ENCODE measurements around the gene IGHMBP2. TPM values are rescaled to one million over a fixed set of nuclear protein-coding genes. Genes with fewer than 3 reads are reported as not detected.

IGHMBP2 gene
- total and polyA plus RNA-seq, 2 of the 8 experiments (the other 6 are each of a cell fraction or from before 2014, with no cell fraction given): 8.4 to 17.6 TPM

DNA sequence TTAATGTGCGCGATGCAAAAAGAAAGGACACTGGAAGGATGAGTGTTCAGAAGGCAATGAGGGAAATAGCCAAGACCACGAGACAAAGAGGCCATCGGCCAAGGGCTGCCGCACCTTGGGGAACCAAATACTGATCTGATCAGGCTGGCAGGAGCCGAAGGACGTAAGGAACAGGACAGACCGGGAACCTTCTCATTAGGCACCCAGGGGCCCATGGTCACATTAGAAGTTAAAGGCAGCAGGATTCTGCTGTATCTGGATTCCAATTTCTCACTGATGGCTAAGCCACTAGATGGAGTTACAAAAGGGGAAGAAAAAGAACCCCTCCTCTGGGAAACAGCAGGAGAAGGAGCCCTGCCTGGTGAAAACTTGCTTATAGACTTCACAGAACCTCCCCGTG, 33.2 kb upstream of the IGHMBP2 start:
- peak overlapping the region in 3 of 4 experiments; percentile 14 to 40 (median 26); a peak in 4 of 8 replicates for H3K4me3 ChIP-seq (ENCODE audit: extremely low read depth in 1 of 4, insufficient read depth in 2 of 4, low read depth in 3 of 4, low read length in 4 of 4)
- POLR2A ChIA-PET (ENCODE audit: partially characterized antibody): interaction anchor here (1.2 kb wide), 1 partner anchor 11 kb away, joined by 3 read pairs; no protein-coding TSS in a partner anchor
- no peaks in the 10 kb centered on the region for H3K23me2 ChIP-seq (ENCODE audit: low read depth, low read length)
- H4K8ac ChIP-seq (ENCODE audit: extremely low read depth, insufficient read depth, low read length): peak overlapping the region; percentile 75; the same call in 1 of the 2 replicates
- H3K9ac ChIP-seq (replicated peaks in 1 of 4; ENCODE audit: extremely low read depth in 1 of 4, low read depth in 3 of 4, low read length in 3 of 4): peak overlapping the region in 1 of 4 experiments; percentile 42; a peak in 2 of 7 replicates
- no peaks in the 10 kb centered on the region for H4K20me1 ChIP-seq (replicated peaks in 1 of 2; ENCODE audit: control insufficient read depth in 1 of 2, insufficient read depth in 2 of 2, low read length in 2 of 2)
- no peak overlapping the region for H3K23ac ChIP-seq (ENCODE audit: insufficient read length)
- FAIRE-seq: no peak
- DNase-seq (ENCODE audit: low read depth in 1 of 2, low spot score in 2 of 2): no peak
- H3K4ac ChIP-seq (replicated peaks; ENCODE audit: insufficient read length, low read depth, low read length): no peak overlapping the region
- H3K56ac ChIP-seq (replicated peaks; ENCODE audit: insufficient read length, low read depth, low read length): no peak overlapping the region
- H4K91ac ChIP-seq (replicated peaks; ENCODE audit: insufficient read length, low read length): no peak overlapping the region
- H2BK5ac ChIP-seq (ENCODE audit: low read depth, low read length): no peak overlapping the region; the same call in 1 of the 2 replicates
- TF ChIP-seq CHD2 (IDR thresholded peaks at IDR 0.05; ENCODE audit: low read length) (no peak), EZH2 (IDR thresholded peaks at IDR 0.05; ENCODE audit: low read depth, low read length, severe bottlenecking) (no peak), CREB1 (IDR thresholded peaks at IDR 0.05) (no peak), SIN3A (conservative IDR thresholded peaks at IDR 0.05 in 1 of 2, IDR thresholded peaks at IDR 0.05 in 1 of 2; ENCODE audit: low read depth in 1 of 2, low read length in 2 of 2) (no peak), POLR2A (IDR thresholded peaks at IDR 0.05; ENCODE audit: control extremely low read depth in 1 of 2, low read depth in 2 of 2, low read length in 2 of 2) (no peak), TAF1 (IDR thresholded peaks at IDR 0.05; ENCODE audit: low read depth, low read length) (0 out of 2 replicates have a peak, but pooled peaks have one; percentile 33)
- TF ChIP-seq, protein P1, sequence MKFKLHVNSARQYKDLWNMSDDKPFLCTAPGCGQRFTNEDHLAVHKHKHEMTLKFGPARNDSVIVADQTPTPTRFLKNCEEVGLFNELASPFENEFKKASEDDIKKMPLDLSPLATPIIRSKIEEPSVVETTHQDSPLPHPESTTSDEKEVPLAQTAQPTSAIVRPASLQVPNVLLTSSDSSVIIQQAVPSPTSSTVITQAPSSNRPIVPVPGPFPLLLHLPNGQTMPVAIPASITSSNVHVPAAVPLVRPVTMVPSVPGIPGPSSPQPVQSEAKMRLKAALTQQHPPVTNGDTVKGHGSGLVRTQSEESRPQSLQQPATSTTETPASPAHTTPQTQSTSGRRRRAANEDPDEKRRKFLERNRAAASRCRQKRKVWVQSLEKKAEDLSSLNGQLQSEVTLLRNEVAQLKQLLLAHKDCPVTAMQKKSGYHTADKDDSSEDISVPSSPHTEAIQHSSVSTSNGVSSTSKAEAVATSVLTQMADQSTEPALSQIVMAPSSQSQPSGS (IDR thresholded peaks at IDR 0.05; ENCODE audit: low read length): no peak
- no peaks in the 10 kb centered on the region for H3K79me1 ChIP-seq (ENCODE audit: low read depth, low read length)
- peak overlapping the region; percentile 62 for H2AFZ ChIP-seq (ENCODE audit: low read length)
- no peak overlapping the region for H2BK20ac ChIP-seq (ENCODE audit: low read length)
- no peak overlapping the region for H3K27ac ChIP-seq (ENCODE audit: low read depth, low read length)
- WGBS, 2 experiments (ENCODE audit: extremely low coverage in 1 of 2, insufficient coverage in 1 of 2, insufficient read length in 1 of 2, insufficient replicate concordance in 2 of 2, low coverage in 1 of 2, low lambda C conversion rate in 2 of 2, missing lambda C conversion rate in 1 of 2): 56% methylated on average over 7 of the region's 9 CpGs; no CpG with 5 or more reads in 1 of the 2 experiments
- no peak overlapping the region for H2BK15ac ChIP-seq (ENCODE audit: low read length)
- H3K18ac ChIP-seq (ENCODE audit: extremely low read depth, low read length): no peak overlapping the region
- H3K27me3 ChIP-seq (replicated peaks in 1 of 4; ENCODE audit: control insufficient read depth in 3 of 4, extremely low read depth in 1 of 4, insufficient read depth in 3 of 4, low read length in 3 of 4): peaks cover 0 to 3% (median 0%) of the 10 kb centered on the region in 4 experiments; a peak in 2 of 7 replicates
- no peaks in the 10 kb centered on the region for H3K79me2 ChIP-seq (ENCODE audit: control insufficient read depth in 1 of 2, insufficient read depth in 2 of 2, low read length in 2 of 2)
- H2AK5ac ChIP-seq (ENCODE audit: low read depth, low read length): no peak overlapping the region
- CTCF ChIA-PET (ENCODE audit: partially characterized antibody): interaction anchor here (0.8 to 1.3 kb wide), 3 partner anchors 14 to 388 kb away, joined by 4 read pairs; no protein-coding TSS in a partner anchor
- no peak overlapping the region for H2BK120ac ChIP-seq (replicated peaks; ENCODE audit: low read depth, low read length)
- H3K9me3 ChIP-seq (ENCODE audit: insufficient read depth in 2 of 2, low read depth in 1 of 2, low read length in 1 of 2): no peaks in the 10 kb centered on the region
- no peak overlapping the region for H4K5ac ChIP-seq (ENCODE audit: insufficient read length, low read depth, low read length)
- peaks cover 2 to 10% (median 6%) of the 10 kb centered on the region in 4 experiments; a peak in 6 of 7 replicates for H3K4me1 ChIP-seq (replicated peaks in 1 of 4; ENCODE audit: control insufficient read depth in 3 of 4, insufficient read depth in 4 of 4, low read length in 3 of 4)
- peak overlapping the region; percentile 60; the same call in 1 of the 2 replicates for H2BK12ac ChIP-seq (ENCODE audit: low read depth, low read length)
- H3K36me3 ChIP-seq (ENCODE audit: control insufficient read depth in 2 of 4, insufficient read depth in 4 of 4, low read length in 3 of 4): no peaks in the 10 kb centered on the region
- H3K4me2 ChIP-seq (ENCODE audit: insufficient read depth in 1 of 2, low read depth in 2 of 2, low read length in 2 of 2): peak overlapping the region; percentile 60 to 72
- no peak overlapping the region for H3K14ac ChIP-seq (ENCODE audit: insufficient read length)

All from H1 (cell line).